K562 (cell line): ENCODE measurements around the gene ADRB2. TPM values are rescaled to one million over a fixed set of nuclear protein-coding genes. Genes with fewer than 3 reads are reported as not detected.

Source experiments
- CTBP1 ChIP-seq: fragments of 450-650 bp; IDR thresholded peaks from 2 replicates; pipeline ENCODE4 v1.6.1; 2016; ENCODE audit warnings: borderline replicate concordance
- ERF ChIP-seq: fragments of 450-650 bp; formaldehyde crosslinking; IDR thresholded peaks from 2 replicates; pipeline ENCODE4 v1.4.0; 2020; ENCODE audit warnings: mild to moderate bottlenecking, mixed read lengths
- FIP1L1 ChIP-seq: fragments of 200-400 bp; formaldehyde crosslinking; IDR thresholded peaks from 2 replicates; pipeline ENCODE4 v1.6.1; 2018; ENCODE audit warnings: mild to moderate bottlenecking, low read depth, low read length; ENCODE audit not compliant: poor library complexity, severe bottlenecking
- FOXM1 ChIP-seq, 2 experiments: fragments of 450-650 bp in 1 of 2; sonication (generic) in 1 of 2; formaldehyde crosslinking in 1 of 2; IDR thresholded peaks; 2 replicates each; pipeline versions ENCODE4 v1.6.1 to v1.9.0; 2017 to 2022; ENCODE audit warnings: low read depth in 2 of 2, mild to moderate bottlenecking in 2 of 2, missing genetic modification reagents in 1 of 2, moderate library complexity in 1 of 2
- NCOA4 ChIP-seq: fragments of 450-650 bp; IDR thresholded peaks from 2 replicates; pipeline ENCODE4 v1.6.1; 2018; ENCODE audit warnings: mild to moderate bottlenecking; ENCODE audit not compliant: partially characterized antibody
- NR2C2 ChIP-seq, 2 experiments: fragments of 200-800 bp in 1 of 2; sonication (Bioruptor generic) in 1 of 2; sonication (generic) in 1 of 2; formaldehyde crosslinking in 1 of 2; IDR thresholded peaks; 2 replicates each; pipeline versions ENCODE4 v1.6.1 to v1.8.0; 2016 to 2022; ENCODE audit warnings: mild to moderate bottlenecking in 1 of 2, missing compliant biosample characterization in 1 of 2, missing genetic modification characterization in 1 of 2, missing genetic modification reagents in 1 of 2
- PTTG1 ChIP-seq: fragments of 450-650 bp; IDR thresholded peaks from 2 replicates; pipeline ENCODE4 v1.6.1; 2016; ENCODE audit warnings: low read depth, mild to moderate bottlenecking, missing genetic modification characterization, missing compliant biosample characterization
- RUNX1 ChIP-seq: sonication (generic); IDR thresholded peaks from 2 replicates; pipeline ENCODE4 v1.6.1; 2016; ENCODE audit warnings: antibody characterized with exemption, low read depth
- SMAD2 ChIP-seq: fragments of 150-350 bp; IDR thresholded peaks from 2 replicates; pipeline ENCODE4 v1.6.1; 2014; ENCODE audit warnings: low read depth, mild to moderate bottlenecking, low read length
- SP1 ChIP-seq: sonication (generic); formaldehyde crosslinking; IDR thresholded peaks from 2 replicates; pipeline ENCODE4 v1.8.1; 2022; ENCODE audit warnings: mild to moderate bottlenecking, missing genetic modification reagents
- SREBF1 ChIP-seq: fragments of 150-350 bp; IDR thresholded peaks from 2 replicates; pipeline ENCODE4 v1.6.1; 2014; ENCODE audit warnings: antibody characterized with exemption, low read depth, low read length, borderline replicate concordance
- TCF3 ChIP-seq: sonication (generic); formaldehyde crosslinking; IDR thresholded peaks from 2 replicates; pipeline ENCODE4 v1.4.0; 2020; ENCODE audit warnings: mild to moderate bottlenecking, missing genetic modification reagents
- TEAD2 ChIP-seq: fragments of 450-650 bp; IDR thresholded peaks from 2 replicates; pipeline ENCODE4 v1.6.1; 2016; ENCODE audit warnings: missing genetic modification characterization, control low read depth, missing compliant biosample characterization
- TRIM28 ChIP-seq: fragments of 450-650 bp; IDR thresholded peaks from 2 replicates; pipeline ENCODE4 v1.6.1; 2017
- TSHZ1 ChIP-seq: fragments of 250-450 bp; sonication (Bioruptor Pico); IDR thresholded peaks from 2 replicates; pipeline ENCODE4 v1.4.0; 2020; ENCODE audit warnings: mild to moderate bottlenecking, moderate library complexity
- YY1 ChIP-seq, 3 experiments: IDR thresholded peaks; 2 replicates each; pipeline ENCODE4 v1.6.1; 2011; ENCODE audit warnings: low read length in 2 of 3, mild to moderate bottlenecking in 2 of 3, moderate library complexity in 2 of 3, borderline replicate concordance in 1 of 3, control low read depth in 1 of 3, low read depth in 1 of 3; ENCODE audit not compliant: insufficient read depth in 3 of 3, insufficient replicate concordance in 2 of 3, control insufficient read depth in 1 of 3, insufficient read length in 1 of 3; ENCODE audit errors: extremely low read depth in 1 of 3
- ZNF212 ChIP-seq: fragments of 450-650 bp; formaldehyde crosslinking; IDR thresholded peaks from 2 replicates; pipeline ENCODE4 v1.4.0; 2020; ENCODE audit warnings: mild to moderate bottlenecking
- polyA plus RNA-seq, 8 experiments: library from polyadenylated mRNA; depleted of rRNA in 4 of 8; stranded (reverse) in 5 of 8; unstranded in 3 of 8; fragments of >200 nt; fragmentation: Nextera tagmentation in 2 of 8; fragmentation: Illumina TruSeq in 1 of 8; extraction: Ambion mirVana in 2 of 8; extraction: Trizol in 1 of 8; gene quantifications; 2 replicates each; pipeline versions ENCODE4 v1.2.1 to v1.2.3, GENCODE V29; 2011 to 2014; ENCODE audit warnings: inconsistent platforms in 1 of 8, missing spikeins in 1 of 8
- total RNA-seq, 7 experiments: library from RNA; depleted of rRNA in 6 of 7; stranded (reverse); fragments of >200 nt in 6 of 7; fragmentation: Illumina TruSeq in 2 of 7; extraction: Trizol in 2 of 7; gene quantifications; 2 replicates each; pipeline versions ENCODE4 v1.2.1 to v1.2.3, GENCODE V29; 2011 to 2021; ENCODE audit warnings: low replicate concordance in 1 of 7
- TF ChIP-seq, protein P1 (sequence below): sonication (generic); formaldehyde crosslinking; IDR thresholded peaks from 2 replicates; pipeline ENCODE4 v1.4.0; 2020; ENCODE audit warnings: mild to moderate bottlenecking, missing genetic modification reagents
- TF ChIP-seq, protein P2 (sequence below), 2 experiments: IDR thresholded peaks in 1 of 2; conservative IDR thresholded peaks in 1 of 2; 2 replicates each; pipeline ENCODE4 v1.6.1; 2016; ENCODE audit warnings: low read depth in 2 of 2, mild to moderate bottlenecking in 1 of 2, missing compliant biosample characterization in 1 of 2, missing genetic modification characterization in 1 of 2, moderate library complexity in 1 of 2

The ADRB2 gene
- total and polyA plus RNA-seq, 9 of the 15 experiments (the other 6 are each of a cell fraction or from before 2014, with no cell fraction given) = 0.01 to 0.18 (median 0.04) TPM; not detected in 2

GRCh38 chr5:148806520-148806931 is 19.9 kb upstream of the ADRB2 start (continued):
- no peak for TF ChIP-seq SREBF1
- TF ChIP-seq FOXM1 (IDR thresholded peaks at IDR 0.05; ENCODE audit: low read depth) = peak; percentile 67
- TF ChIP-seq FOXM1 (CRISPR knock-in tag; IDR thresholded peaks at IDR 0.05; ENCODE audit: low read depth) = no peak
- TF ChIP-seq TRIM28 = no peak
- TF ChIP-seq TEAD2 (tag) = no peak
- TF ChIP-seq SP1 (CRISPR knock-in tag) = no peak
- TF ChIP-seq TCF3 (CRISPR knock-in tag) = peak; percentile 95
- TF ChIP-seq TSHZ1 (CRISPR knock-in tag) = no peak
- TF ChIP-seq, protein P1, sequence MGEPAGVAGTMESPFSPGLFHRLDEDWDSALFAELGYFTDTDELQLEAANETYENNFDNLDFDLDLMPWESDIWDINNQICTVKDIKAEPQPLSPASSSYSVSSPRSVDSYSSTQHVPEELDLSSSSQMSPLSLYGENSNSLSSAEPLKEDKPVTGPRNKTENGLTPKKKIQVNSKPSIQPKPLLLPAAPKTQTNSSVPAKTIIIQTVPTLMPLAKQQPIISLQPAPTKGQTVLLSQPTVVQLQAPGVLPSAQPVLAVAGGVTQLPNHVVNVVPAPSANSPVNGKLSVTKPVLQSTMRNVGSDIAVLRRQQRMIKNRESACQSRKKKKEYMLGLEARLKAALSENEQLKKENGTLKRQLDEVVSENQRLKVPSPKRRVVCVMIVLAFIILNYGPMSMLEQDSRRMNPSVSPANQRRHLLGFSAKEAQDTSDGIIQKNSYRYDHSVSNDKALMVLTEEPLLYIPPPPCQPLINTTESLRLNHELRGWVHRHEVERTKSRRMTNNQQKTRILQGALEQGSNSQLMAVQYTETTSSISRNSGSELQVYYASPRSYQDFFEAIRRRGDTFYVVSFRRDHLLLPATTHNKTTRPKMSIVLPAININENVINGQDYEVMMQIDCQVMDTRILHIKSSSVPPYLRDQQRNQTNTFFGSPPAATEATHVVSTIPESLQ (CRISPR knock-in tag) = no peak
- no peak for TF ChIP-seq PTTG1 (tag)
- no peak for TF ChIP-seq SMAD2
- no peak for TF ChIP-seq NCOA4
- TF ChIP-seq YY1 (IDR thresholded peaks at IDR 0.05; ENCODE audit: borderline replicate concordance in 1 of 3, control insufficient read depth in 1 of 3, extremely low read depth in 1 of 3, insufficient read depth in 3 of 3, insufficient read length in 1 of 3, insufficient replicate concordance in 2 of 3, low read depth in 1 of 3, low read length in 2 of 3) = peak in 1 of 3 experiments; percentile 41
- no peak for TF ChIP-seq ERF (CRISPR knock-in tag)
- no peak for TF ChIP-seq ZNF212 (CRISPR knock-in tag)
- no peak for TF ChIP-seq NR2C2 (CRISPR knock-in tag; IDR thresholded peaks at IDR 0.05)
- TF ChIP-seq NR2C2 (tag; IDR thresholded peaks at IDR 0.05) = no peak; the same call in 1 of the 2 replicates
- TF ChIP-seq FIP1L1 = no peak
- TF ChIP-seq RUNX1 = no peak
- TF ChIP-seq, protein P2, sequence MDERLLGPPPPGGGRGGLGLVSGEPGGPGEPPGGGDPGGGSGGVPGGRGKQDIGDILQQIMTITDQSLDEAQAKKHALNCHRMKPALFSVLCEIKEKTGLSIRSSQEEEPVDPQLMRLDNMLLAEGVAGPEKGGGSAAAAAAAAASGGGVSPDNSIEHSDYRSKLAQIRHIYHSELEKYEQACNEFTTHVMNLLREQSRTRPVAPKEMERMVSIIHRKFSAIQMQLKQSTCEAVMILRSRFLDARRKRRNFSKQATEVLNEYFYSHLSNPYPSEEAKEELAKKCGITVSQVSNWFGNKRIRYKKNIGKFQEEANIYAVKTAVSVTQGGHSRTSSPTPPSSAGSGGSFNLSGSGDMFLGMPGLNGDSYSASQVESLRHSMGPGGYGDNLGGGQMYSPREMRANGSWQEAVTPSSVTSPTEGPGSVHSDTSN (CRISPR knock-in tag; IDR thresholded peaks at IDR 0.05; ENCODE audit: low read depth) = no peak
- TF ChIP-seq, protein P2 (tag; conservative IDR thresholded peaks at IDR 0.05; ENCODE audit: low read depth) = no peak
- peak; percentile 96 for TF ChIP-seq CTBP1
